Esophagus squamous epithelium (tissue), 4 donors: ENCODE results near the gene AMZ1.

Source experiments
- POLR2A ChIP-seq, 4 donors: fragments of 450-650 bp; IDR thresholded peaks; one replicate each; pipeline ENCODE4 v1.6.1; 2017; ENCODE audit warnings: antibody characterized with exemption in 4 of 4, mild to moderate bottlenecking in 4 of 4, moderate library complexity in 3 of 4
- TF ChIP-seq, protein P1 (sequence below), 6 experiments: fragments of 450-650 bp in 4 of 6; fragments of 200-600 bp in 2 of 6; sonication (generic) in 2 of 6; IDR thresholded peaks; one replicate each; pipeline ENCODE4 v1.5.1; 2016 to 2019; ENCODE audit warnings: antibody characterized with exemption in 6 of 6, mild to moderate bottlenecking in 4 of 6, moderate library complexity in 4 of 6

DNA sequence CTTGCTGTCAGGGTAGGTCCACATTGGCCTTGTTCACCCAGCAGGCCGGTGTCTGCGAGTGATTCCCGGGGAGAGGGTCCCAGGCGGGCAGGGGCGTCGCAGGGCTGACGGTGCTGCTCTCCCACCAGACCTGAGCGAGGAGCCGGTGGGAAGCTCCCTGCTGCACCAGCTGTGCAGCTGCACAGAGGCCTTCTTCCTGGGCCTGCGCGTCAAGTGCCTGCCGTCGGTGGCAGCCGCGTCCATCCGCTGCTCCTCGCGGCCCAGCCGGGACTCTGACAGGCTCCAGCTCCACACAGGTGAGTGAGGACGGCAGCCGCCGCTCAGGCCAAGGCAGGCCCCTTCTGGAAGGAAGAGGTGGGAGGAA, 14.6 kb downstream of the AMZ1 start:
- TF ChIP-seq, protein P1, sequence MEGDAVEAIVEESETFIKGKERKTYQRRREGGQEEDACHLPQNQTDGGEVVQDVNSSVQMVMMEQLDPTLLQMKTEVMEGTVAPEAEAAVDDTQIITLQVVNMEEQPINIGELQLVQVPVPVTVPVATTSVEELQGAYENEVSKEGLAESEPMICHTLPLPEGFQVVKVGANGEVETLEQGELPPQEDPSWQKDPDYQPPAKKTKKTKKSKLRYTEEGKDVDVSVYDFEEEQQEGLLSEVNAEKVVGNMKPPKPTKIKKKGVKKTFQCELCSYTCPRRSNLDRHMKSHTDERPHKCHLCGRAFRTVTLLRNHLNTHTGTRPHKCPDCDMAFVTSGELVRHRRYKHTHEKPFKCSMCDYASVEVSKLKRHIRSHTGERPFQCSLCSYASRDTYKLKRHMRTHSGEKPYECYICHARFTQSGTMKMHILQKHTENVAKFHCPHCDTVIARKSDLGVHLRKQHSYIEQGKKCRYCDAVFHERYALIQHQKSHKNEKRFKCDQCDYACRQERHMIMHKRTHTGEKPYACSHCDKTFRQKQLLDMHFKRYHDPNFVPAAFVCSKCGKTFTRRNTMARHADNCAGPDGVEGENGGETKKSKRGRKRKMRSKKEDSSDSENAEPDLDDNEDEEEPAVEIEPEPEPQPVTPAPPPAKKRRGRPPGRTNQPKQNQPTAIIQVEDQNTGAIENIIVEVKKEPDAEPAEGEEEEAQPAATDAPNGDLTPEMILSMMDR (IDR thresholded peaks at IDR 0.05), result no peak
- no peak for TF ChIP-seq POLR2A (IDR thresholded peaks at IDR 0.05)
